ENCODE measurements around the gene UBE2U.

- TF ChIP-seq CTCF (IDR thresholded peaks at IDR 0.05) = no peak
- TF ChIP-seq POLR2A (IDR thresholded peaks at IDR 0.05) = no peak
- no peak for TF ChIP-seq POLR2AphosphoS5 (IDR thresholded peaks at IDR 0.05)
These were observed 98.8 kb downstream of the UBE2U start for GRCh38 chr1:64302194-64302593.

Data from gastroesophageal sphincter (tissue), 3 donors.